ENCODE results near the gene UTP4.

The UTP4 gene

GRCh38 chr16:69188236-69188549 lies 55.7 kb downstream of the UTP4 start:
- peak overlapping the region; percentile 80 for H3K27ac Mint-ChIP-seq
- H3K9me3 Mint-ChIP-seq: no peaks in the 10 kb centered on the region
- H3K4me1 Mint-ChIP-seq (ENCODE audit: low read depth): peaks cover 34% of the 10 kb centered on the region
- peak overlapping the region; percentile 88 for H3K4me3 Mint-ChIP-seq
- no peaks in the 10 kb centered on the region for H3K27me3 Mint-ChIP-seq (ENCODE audit: low read depth)
- no peak for DNase-seq (ENCODE audit: low spot score)
- peaks cover 14% of the 10 kb centered on the region for H3K36me3 Mint-ChIP-seq (ENCODE audit: low read depth)

GRCh38 chr16:69188716-69189115 lies 56.3 kb downstream of the UTP4 start:
- Mint-ChIP-seq H3K27ac (peak overlapping the region; percentile 44), H3K4me3 (peak overlapping the region; percentile 88), H3K9me3 (no peaks in the 10 kb centered on the region), H3K36me3 (ENCODE audit: low read depth) (peaks cover 14% of the 10 kb centered on the region), H3K27me3 (ENCODE audit: low read depth) (no peaks in the 10 kb centered on the region), H3K4me1 (ENCODE audit: low read depth) (peaks cover 34% of the 10 kb centered on the region)
- DNase-seq (ENCODE audit: low spot score): no peak

DNA sequence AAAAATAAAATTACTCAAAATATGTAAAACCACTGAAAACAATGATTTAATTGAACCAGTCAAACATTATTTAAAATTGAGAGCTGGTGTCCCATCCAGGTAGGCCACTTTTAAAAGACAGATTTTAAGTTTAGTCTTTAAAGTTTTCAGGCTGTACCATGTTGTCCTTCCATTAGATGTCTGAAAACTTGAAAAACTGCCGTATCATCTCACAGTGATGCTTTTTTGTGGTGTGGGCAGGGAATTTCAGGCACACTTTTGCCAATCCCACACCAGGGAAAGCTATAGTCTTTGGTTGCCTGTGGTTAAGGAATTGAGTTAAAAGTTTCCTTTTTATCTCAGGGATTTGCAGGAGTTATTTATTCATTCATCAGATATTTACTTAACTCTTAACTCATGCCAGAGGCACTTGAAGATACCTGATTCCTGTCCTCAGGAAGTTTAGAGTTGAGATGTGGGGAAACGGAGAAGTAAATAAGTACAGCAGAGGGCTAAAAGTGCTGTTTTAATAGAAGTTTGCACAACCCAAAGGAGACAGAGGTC lies 57.7 kb downstream of the UTP4 start:
- peaks cover 14% of the 10 kb centered on the region for H3K36me3 Mint-ChIP-seq (ENCODE audit: low read depth)
- H3K27me3 Mint-ChIP-seq (ENCODE audit: low read depth): no peaks in the 10 kb centered on the region
- H3K4me1 Mint-ChIP-seq (ENCODE audit: low read depth): peaks cover 32% of the 10 kb centered on the region
- H3K4me3 Mint-ChIP-seq: peak overlapping the region; percentile 17
- no peak overlapping the region for H3K27ac Mint-ChIP-seq
- no peak for DNase-seq (ENCODE audit: low spot score)
- H3K9me3 Mint-ChIP-seq: no peaks in the 10 kb centered on the region

DNA sequence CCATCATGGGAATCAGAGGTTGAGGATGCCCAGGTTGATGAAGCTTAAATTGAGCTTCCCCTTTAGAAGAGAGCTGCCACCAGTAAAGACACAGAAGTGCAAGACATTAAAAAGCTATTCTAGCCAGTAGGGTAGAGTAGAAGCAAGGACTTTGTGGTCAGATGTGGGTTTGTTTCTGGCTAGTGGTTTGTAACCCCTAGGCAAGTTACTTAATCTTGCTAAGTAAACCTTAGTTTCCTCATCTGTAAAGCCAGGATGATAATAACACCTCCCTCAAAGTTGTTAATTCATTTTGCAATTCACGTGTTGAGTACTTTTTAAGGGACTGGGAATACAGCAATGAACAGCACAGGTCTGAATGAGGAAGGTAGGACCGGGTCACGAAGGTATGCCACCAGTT lies 58.1 kb downstream of the UTP4 start:
- Mint-ChIP-seq H3K4me3 (peak overlapping the region; percentile 17), H3K9me3 (no peaks in the 10 kb centered on the region), H3K27me3 (ENCODE audit: low read depth) (no peaks in the 10 kb centered on the region), H3K4me1 (ENCODE audit: low read depth) (peaks cover 32% of the 10 kb centered on the region), H3K27ac (no peak overlapping the region), H3K36me3 (ENCODE audit: low read depth) (peaks cover 14% of the 10 kb centered on the region)
- no peak for DNase-seq (ENCODE audit: low spot score)

DNA sequence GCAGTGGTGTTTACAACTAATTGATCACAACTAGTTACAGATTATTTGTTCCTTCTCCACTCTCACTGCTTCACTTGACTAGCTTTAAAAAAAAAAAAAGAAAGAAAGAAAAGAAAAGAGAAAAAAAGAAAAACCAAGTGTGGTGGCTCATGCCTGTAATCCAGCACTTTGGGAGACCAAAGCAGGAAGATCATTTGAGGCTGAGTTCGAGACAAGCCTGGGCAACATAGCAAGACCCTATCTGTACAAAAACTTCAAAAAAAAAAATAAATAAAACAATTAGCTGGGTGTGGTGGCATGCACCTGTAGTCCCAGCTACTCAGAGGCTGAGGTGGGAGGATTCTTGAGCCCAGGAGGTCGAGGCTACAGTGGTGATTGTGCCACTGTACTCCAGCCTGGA lies 58.7 kb downstream of the UTP4 start:
- no peak overlapping the region for H3K27ac Mint-ChIP-seq
- no peak for DNase-seq (ENCODE audit: low spot score)
- no peak overlapping the region for H3K4me3 Mint-ChIP-seq
- H3K9me3 Mint-ChIP-seq: no peaks in the 10 kb centered on the region
- no peaks in the 10 kb centered on the region for H3K27me3 Mint-ChIP-seq (ENCODE audit: low read depth)
- peaks cover 29% of the 10 kb centered on the region for H3K4me1 Mint-ChIP-seq (ENCODE audit: low read depth)
- peaks cover 14% of the 10 kb centered on the region for H3K36me3 Mint-ChIP-seq (ENCODE audit: low read depth)

DNA sequence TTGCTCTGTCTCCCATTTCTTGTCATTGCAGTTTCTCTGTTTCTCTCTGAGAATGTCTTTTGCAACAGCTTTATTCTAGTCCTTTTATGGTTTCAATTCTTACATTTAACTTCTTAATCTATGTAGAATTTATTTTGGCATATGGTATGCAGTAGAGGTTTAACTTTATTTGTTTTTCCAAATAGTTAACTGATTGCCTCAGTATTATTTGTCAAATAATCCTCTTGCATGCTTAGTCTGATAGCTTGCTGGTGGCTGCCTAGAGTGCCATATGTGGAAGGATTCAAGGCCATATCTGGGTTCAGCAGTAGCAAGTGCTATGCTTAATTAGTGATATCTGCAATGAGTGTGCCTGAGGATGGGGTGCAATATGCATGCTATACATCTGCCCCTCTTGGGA lies 61.4 kb downstream of the UTP4 start:
- Mint-ChIP-seq H3K4me3 (no peak overlapping the region), H3K27ac (no peak overlapping the region), H3K4me1 (ENCODE audit: low read depth) (peaks cover 22% of the 10 kb centered on the region), H3K36me3 (ENCODE audit: low read depth) (peaks cover 11% of the 10 kb centered on the region), H3K9me3 (no peaks in the 10 kb centered on the region), H3K27me3 (ENCODE audit: low read depth) (no peaks in the 10 kb centered on the region)
- no peak for DNase-seq (ENCODE audit: low spot score)

DNA sequence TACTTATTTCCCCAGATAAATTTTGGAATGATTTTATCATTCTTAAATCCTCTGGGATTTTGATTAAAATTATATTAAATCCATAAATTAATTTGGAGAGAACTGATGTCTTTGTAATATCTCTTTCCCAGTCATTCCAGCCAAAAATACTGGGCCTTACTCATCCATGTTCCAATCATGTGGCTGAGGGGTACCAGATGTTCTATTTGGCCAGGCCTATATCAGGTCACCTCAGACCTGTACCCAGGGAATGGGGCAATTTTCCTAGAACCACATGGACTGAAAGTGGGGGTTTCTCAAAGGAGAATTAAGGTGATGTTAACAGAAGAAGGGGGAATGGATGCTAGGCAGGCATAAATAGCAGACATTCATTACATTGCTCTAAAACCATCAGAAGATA lies 62.0 kb downstream of the UTP4 start:
- H3K27me3 Mint-ChIP-seq (ENCODE audit: low read depth): no peaks in the 10 kb centered on the region
- no peak overlapping the region for H3K4me3 Mint-ChIP-seq
- peaks cover 11% of the 10 kb centered on the region for H3K36me3 Mint-ChIP-seq (ENCODE audit: low read depth)
- DNase-seq (ENCODE audit: low spot score): no peak
- no peaks in the 10 kb centered on the region for H3K9me3 Mint-ChIP-seq
- H3K4me1 Mint-ChIP-seq (ENCODE audit: low read depth): peaks cover 20% of the 10 kb centered on the region
- H3K27ac Mint-ChIP-seq: no peak overlapping the region

- no peak for DNase-seq (ENCODE audit: low spot score)
- Mint-ChIP-seq H3K36me3 (ENCODE audit: low read depth) (peaks cover 10% of the 10 kb centered on the region), H3K27me3 (ENCODE audit: low read depth) (no peaks in the 10 kb centered on the region), H3K27ac (no peak overlapping the region), H3K4me1 (ENCODE audit: low read depth) (peaks cover 16% of the 10 kb centered on the region), H3K9me3 (no peaks in the 10 kb centered on the region), H3K4me3 (no peak overlapping the region)
Observed at GRCh38 chr16:69195369-69196029, 63.0 kb downstream of the UTP4 start.

DNA sequence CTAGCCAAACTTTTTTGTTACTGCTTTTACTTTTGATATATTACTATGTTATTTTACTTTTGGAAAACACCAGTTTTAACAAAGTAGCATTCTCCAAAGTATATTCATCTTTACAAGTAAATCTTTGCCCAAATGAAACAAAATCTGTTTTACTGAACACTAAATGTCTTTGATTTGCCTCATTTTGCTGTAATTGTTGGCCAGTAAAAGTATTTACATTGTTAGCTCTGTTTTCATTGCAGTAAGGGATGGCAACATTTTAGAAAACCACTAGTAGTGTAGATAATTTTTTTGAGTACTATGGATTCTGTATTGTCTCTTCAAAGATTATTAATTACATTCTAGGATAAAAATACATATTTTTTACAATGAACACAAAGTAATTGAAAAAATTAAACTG lies 65.1 kb downstream of the UTP4 start:
- Mint-ChIP-seq H3K4me3 (no peak overlapping the region), H3K4me1 (ENCODE audit: low read depth) (peaks cover 13% of the 10 kb centered on the region), H3K27ac (no peak overlapping the region), H3K9me3 (no peaks in the 10 kb centered on the region), H3K27me3 (ENCODE audit: low read depth) (no peaks in the 10 kb centered on the region), H3K36me3 (ENCODE audit: low read depth) (peaks cover 4% of the 10 kb centered on the region)
- no peak for DNase-seq (ENCODE audit: low spot score)

DNA sequence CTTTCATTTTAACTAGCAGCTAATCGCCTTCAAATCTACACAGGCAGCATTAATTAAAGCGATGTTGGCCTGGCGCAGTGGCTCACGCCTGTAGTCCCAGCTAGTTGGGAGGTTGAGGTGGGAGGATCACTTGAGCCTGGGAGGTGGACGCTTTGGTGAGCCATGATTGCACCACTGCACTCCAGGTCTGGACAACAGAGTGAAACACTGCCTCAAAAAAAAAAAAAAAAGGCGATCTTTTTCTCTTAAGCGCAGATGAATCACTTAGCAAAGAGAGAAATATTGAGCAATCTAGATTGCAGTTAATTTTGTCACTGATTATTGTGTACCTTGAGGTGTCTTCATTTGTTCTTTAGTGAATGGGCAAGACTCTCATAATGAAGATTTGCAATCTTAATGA lies 66.9 kb downstream of the UTP4 start:
- Mint-ChIP-seq H3K4me1 (ENCODE audit: low read depth) (peaks cover 14% of the 10 kb centered on the region), H3K36me3 (ENCODE audit: low read depth) (peaks cover 2% of the 10 kb centered on the region), H3K27me3 (ENCODE audit: low read depth) (no peaks in the 10 kb centered on the region), H3K4me3 (no peak overlapping the region), H3K9me3 (no peaks in the 10 kb centered on the region), H3K27ac (no peak overlapping the region)
- DNase-seq (ENCODE audit: low spot score): no peak

- DNase-seq (ENCODE audit: low spot score): no peak
- Mint-ChIP-seq H3K4me3 (no peak overlapping the region), H3K27me3 (ENCODE audit: low read depth) (no peaks in the 10 kb centered on the region), H3K9me3 (no peaks in the 10 kb centered on the region), H3K27ac (no peak overlapping the region), H3K4me1 (ENCODE audit: low read depth) (peaks cover 22% of the 10 kb centered on the region), H3K36me3 (ENCODE audit: low read depth) (peaks cover 5% of the 10 kb centered on the region)
Observed at GRCh38 chr16:69201291-69201690, 68.8 kb downstream of the UTP4 start.

GRCh38 chr16:69201787-69202186 lies 69.3 kb downstream of the UTP4 start:
- peaks cover 5% of the 10 kb centered on the region for H3K36me3 Mint-ChIP-seq (ENCODE audit: low read depth)
- H3K4me1 Mint-ChIP-seq (ENCODE audit: low read depth): peaks cover 21% of the 10 kb centered on the region
- H3K27me3 Mint-ChIP-seq (ENCODE audit: low read depth): no peaks in the 10 kb centered on the region
- no peak overlapping the region for H3K4me3 Mint-ChIP-seq
- H3K27ac Mint-ChIP-seq: no peak overlapping the region
- no peak for DNase-seq (ENCODE audit: low spot score)
- H3K9me3 Mint-ChIP-seq: no peaks in the 10 kb centered on the region

- H3K27ac Mint-ChIP-seq: no peak overlapping the region
Observed at GRCh38 chr16:69204172-69204571, 71.7 kb downstream of the UTP4 start.

DNA sequence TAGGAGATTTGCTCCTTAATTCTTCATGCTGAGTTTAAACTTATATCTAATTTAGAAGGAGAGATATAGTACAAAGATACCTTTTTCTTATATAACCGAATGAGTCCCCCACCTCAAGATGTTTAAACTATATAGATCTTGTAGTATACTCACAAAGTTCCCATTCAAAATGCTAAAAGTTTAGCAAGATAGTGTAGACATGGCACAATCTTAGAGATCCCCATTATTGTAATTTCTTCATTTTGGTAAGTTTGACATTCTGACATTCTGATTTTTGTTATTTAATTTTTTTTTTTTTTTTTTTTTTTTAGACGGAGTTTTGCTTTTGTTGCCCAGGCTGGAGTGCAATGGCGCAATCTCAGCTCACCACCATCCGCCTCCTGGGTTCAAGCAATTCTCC lies 77.3 kb downstream of the UTP4 start:
- H3K4me1 Mint-ChIP-seq (ENCODE audit: low read depth): peaks cover 5% of the 10 kb centered on the region
- H3K36me3 Mint-ChIP-seq (ENCODE audit: low read depth): peaks cover 3% of the 10 kb centered on the region
- no peak overlapping the region for H3K27ac Mint-ChIP-seq

More at GRCh38 chr16:69204172-69204571, 71.7 kb downstream of the UTP4 start:
- Mint-ChIP-seq H3K27me3 (ENCODE audit: low read depth) (no peaks in the 10 kb centered on the region), H3K9me3 (no peaks in the 10 kb centered on the region), H3K36me3 (ENCODE audit: low read depth) (peaks cover 3% of the 10 kb centered on the region), H3K4me3 (no peak overlapping the region), H3K4me1 (ENCODE audit: low read depth) (peaks cover 16% of the 10 kb centered on the region)
- DNase-seq (ENCODE audit: low spot score): no peak

DNA sequence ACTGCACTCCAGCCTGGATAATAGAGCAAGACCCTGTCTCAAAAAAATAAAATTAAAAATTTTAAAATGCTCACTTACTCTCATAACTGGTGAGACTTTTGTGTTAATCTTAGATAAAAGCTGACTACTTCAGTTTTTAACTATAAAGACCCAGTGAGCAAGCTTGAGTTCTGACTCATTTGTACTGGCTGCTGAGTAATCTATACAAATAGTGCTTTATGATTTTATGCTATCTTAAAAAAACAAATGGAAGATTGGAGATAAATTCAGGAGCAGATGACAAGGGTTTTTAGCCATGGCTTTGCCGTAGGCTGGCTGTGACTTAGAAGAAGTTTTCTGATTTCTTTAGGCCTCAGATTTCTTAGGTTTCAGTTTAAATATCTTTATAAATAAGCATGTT lies 85.0 kb downstream of the UTP4 start:
- Mint-ChIP-seq H3K27me3 (ENCODE audit: low read depth) (no peaks in the 10 kb centered on the region), H3K27ac (no peak overlapping the region), H3K9me3 (no peaks in the 10 kb centered on the region), H3K4me3 (no peak overlapping the region), H3K4me1 (ENCODE audit: low read depth) (no peaks in the 10 kb centered on the region), H3K36me3 (ENCODE audit: low read depth) (no peaks in the 10 kb centered on the region)
- no peak for DNase-seq (ENCODE audit: low spot score)

More for the DNA sequence above, 77.3 kb downstream of the UTP4 start:
- Mint-ChIP-seq H3K9me3 (no peaks in the 10 kb centered on the region), H3K27me3 (ENCODE audit: low read depth) (no peaks in the 10 kb centered on the region), H3K4me3 (no peak overlapping the region)
- DNase-seq (ENCODE audit: low spot score): no peak

Measured in T-helper 2 cell treated with Interferon-gamma antibody and Interleukin-4, amounts not matched to agents 5 μg/mL and 100 μg/mL, for 36 hours (primary cell).